PC-9 (cell line): ENCODE measurements around the gene SLC7A8. TPM values are rescaled to one million over a fixed set of nuclear protein-coding genes. Genes with fewer than 3 reads are reported as not detected.

Source experiments
- BruUV-seq: library from RNA; stranded (reverse); fragments of 400-500 nt; replicated peaks from 2 replicates; lab custom pipeline; 2021; lab: Mats Ljungman, UMichigan
- CTCF ChIA-PET: fragments of 300-600 bp; sonication (Branson Sonifier 250); formaldehyde crosslinking; loops from one replicate; lab custom pipeline; 2022; ENCODE audit warnings: antibody characterized with exemption; lab: Charles Lee
- POLR2A ChIA-PET: fragments of 300-600 bp; sonication (Branson Sonifier 250); formaldehyde crosslinking; loops from one replicate; lab custom pipeline; 2022; ENCODE audit warnings: antibody characterized with exemption; ENCODE audit not compliant: unreplicated experiment; lab: Charles Lee
- DNase-seq, 2 experiments: peaks; one replicate each; pipeline versions ENCODE4 v3.0.0 to v3.0.0-alpha.2; 2015 to 2022; ENCODE audit warnings: mixed read lengths in 1 of 2
- H2AFZ ChIP-seq: fragments of 200-600 bp; sonication (generic); 2 replicates; pipeline ENCODE4 v1.8.1; 2017; ENCODE audit warnings: antibody characterized with exemption
- H3F3A ChIP-seq: fragments of 200-600 bp; sonication (generic); 2 replicates; pipeline ENCODE4 v1.8.1; 2017; ENCODE audit warnings: antibody characterized with exemption, mild to moderate bottlenecking, low read depth; ENCODE audit not compliant: insufficient read depth
- H3K27ac ChIP-seq: fragments of 200-600 bp; sonication (generic); 2 replicates; pipeline ENCODE4 v1.6.1; 2016; ENCODE audit warnings: mixed run types
- H3K27me3 ChIP-seq: fragments of 200-600 bp; sonication (generic); 2 replicates; pipeline ENCODE4 v1.6.1; 2016; ENCODE audit warnings: low read depth, mixed run types; ENCODE audit not compliant: insufficient read depth
- H3K36me3 ChIP-seq: fragments of 200-600 bp; sonication (generic); 2 replicates; pipeline ENCODE4 v1.6.1; 2016; ENCODE audit warnings: low read depth, mixed run types
- H3K4me1 ChIP-seq: fragments of 200-600 bp; sonication (generic); replicated peaks from 2 replicates; pipeline ENCODE4 v1.6.1; 2016; ENCODE audit warnings: mixed run types; ENCODE audit not compliant: insufficient read depth
- H3K4me2 ChIP-seq: fragments of 200-600 bp; sonication (generic); 2 replicates; pipeline ENCODE4 v1.6.1; 2017; ENCODE audit warnings: mixed run types
- H3K4me3 ChIP-seq: fragments of 200-600 bp; sonication (generic); 2 replicates; pipeline ENCODE4 v1.6.1; 2016; ENCODE audit warnings: mixed run types
- H3K79me2 ChIP-seq: fragments of 200-600 bp; sonication (generic); 2 replicates; pipeline ENCODE4 v1.6.1; 2017; ENCODE audit warnings: low read depth, mixed run types
- H3K9me2 ChIP-seq: fragments of 200-600 bp; sonication (generic); 2 replicates; pipeline ENCODE4 v1.8.1; 2017; ENCODE audit warnings: mild to moderate bottlenecking; ENCODE audit not compliant: insufficient read depth
- H3K9me3 ChIP-seq: fragments of 200-600 bp; sonication (generic); 2 replicates; pipeline ENCODE4 v1.8.1; 2016; ENCODE audit warnings: low read depth; ENCODE audit not compliant: insufficient read depth
- H4K20me1 ChIP-seq: fragments of 200-600 bp; sonication (generic); 2 replicates; pipeline ENCODE4 v1.8.1; 2017; ENCODE audit not compliant: insufficient read depth
- EZH2 ChIP-seq: fragments of 200-600 bp; sonication (generic); IDR thresholded peaks from 2 replicates; pipeline ENCODE4 v1.8.0; 2017; ENCODE audit warnings: antibody characterized with exemption, low read depth
- intact Hi-C: fragments of 100-400 bp; cut with micrococcal nuclease; formaldehyde crosslinking; loops from one replicate; pipeline ENCODE4 v1.10.0; 2022; ENCODE audit not compliant: unreplicated experiment
- total RNA-seq: library from RNA; stranded (reverse); gene quantifications from 2 replicates; pipeline ENCODE4 v1.2.3, GENCODE V29; 2021
- TF ChIP-seq, protein P1 (sequence below): fragments of 200-600 bp; sonication (generic); conservative IDR thresholded peaks from 2 replicates; pipeline ENCODE4 v1.6.1; 2017; ENCODE audit warnings: mixed run types, antibody characterized with exemption, mild to moderate bottlenecking, moderate library complexity

SLC7A8 gene
- total RNA-seq, 1 experiment from 2014 or later, result 3.6 TPM

DNA sequence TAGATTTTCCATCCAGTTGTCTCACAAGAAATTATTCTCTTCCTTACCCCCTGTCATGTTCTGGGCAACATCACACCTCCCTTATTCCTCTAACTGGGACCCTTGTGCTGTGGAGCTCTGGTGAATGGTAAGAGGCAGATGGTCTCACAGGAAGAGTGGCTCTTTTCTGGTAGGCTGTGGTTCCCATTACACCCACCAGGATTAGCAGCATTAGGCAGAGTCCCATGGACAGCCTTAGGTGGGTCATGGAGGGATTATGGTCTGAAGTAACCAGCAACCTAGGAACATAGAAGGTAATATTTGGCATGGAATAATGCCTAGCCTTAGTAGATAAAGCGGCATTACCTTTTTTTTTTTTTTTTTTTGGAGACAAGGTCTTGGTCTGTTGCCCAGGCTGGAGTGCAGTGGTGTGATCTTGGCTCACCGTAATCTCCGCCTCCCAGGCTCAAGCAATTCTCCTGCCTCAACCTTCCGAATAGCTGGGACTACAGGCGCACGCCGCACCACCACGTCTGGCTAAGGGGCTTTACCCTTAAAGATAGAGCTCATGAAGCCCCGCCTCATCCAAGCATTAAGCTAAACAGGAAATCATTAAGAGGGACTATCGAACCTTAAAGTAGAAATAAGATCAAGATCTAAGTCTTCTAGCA, 84.1 kb downstream of the SLC7A8 start:
- Histone ChIP-seq H3K9me2 (no peaks in the 10 kb centered on the region), H3K27me3 (no peaks in the 10 kb centered on the region), H3K4me2 (no peak overlapping the region), H3K4me3 (no peak overlapping the region), H3K36me3 (peaks cover 22% of the 10 kb centered on the region; the same call in 1 of the 2 replicates), H3F3A (peaks cover 8% of the 10 kb centered on the region), H3K27ac (no peak overlapping the region), H3K9me3 (no peaks in the 10 kb centered on the region), H2AFZ (no peak overlapping the region), H3K79me2 (peaks cover 40% of the 10 kb centered on the region), H3K4me1 (peaks cover 12% of the 10 kb centered on the region; the same call in 1 of the 2 replicates), H4K20me1 (peaks cover under 1% of the 10 kb centered on the region)
- DNase-seq, result no peak
- intact Hi-C loops, result no loop called here
- BruUV-seq, result no TSS peak
- POLR2A ChIA-PET, result no interaction called here
- no peak for TF ChIP-seq EZH2
- TF ChIP-seq, protein P1, sequence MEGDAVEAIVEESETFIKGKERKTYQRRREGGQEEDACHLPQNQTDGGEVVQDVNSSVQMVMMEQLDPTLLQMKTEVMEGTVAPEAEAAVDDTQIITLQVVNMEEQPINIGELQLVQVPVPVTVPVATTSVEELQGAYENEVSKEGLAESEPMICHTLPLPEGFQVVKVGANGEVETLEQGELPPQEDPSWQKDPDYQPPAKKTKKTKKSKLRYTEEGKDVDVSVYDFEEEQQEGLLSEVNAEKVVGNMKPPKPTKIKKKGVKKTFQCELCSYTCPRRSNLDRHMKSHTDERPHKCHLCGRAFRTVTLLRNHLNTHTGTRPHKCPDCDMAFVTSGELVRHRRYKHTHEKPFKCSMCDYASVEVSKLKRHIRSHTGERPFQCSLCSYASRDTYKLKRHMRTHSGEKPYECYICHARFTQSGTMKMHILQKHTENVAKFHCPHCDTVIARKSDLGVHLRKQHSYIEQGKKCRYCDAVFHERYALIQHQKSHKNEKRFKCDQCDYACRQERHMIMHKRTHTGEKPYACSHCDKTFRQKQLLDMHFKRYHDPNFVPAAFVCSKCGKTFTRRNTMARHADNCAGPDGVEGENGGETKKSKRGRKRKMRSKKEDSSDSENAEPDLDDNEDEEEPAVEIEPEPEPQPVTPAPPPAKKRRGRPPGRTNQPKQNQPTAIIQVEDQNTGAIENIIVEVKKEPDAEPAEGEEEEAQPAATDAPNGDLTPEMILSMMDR, result no peak
- CTCF ChIA-PET, result no interaction called here

GRCh38 chr14:23097786-23098185, 85.7 kb downstream of the SLC7A8 start:
- H3K4me3 ChIP-seq, result no peak overlapping the region
- H3K27me3 ChIP-seq, result no peaks in the 10 kb centered on the region
- H3K36me3 ChIP-seq, result peaks cover 28% of the 10 kb centered on the region; the same call in 1 of the 2 replicates
- peaks cover 12% of the 10 kb centered on the region for H4K20me1 ChIP-seq
- peaks cover 56% of the 10 kb centered on the region for H3K79me2 ChIP-seq
- BruUV-seq, result no TSS peak
- no peaks in the 10 kb centered on the region for H3K9me2 ChIP-seq
- DNase-seq, result no peak
- H2AFZ ChIP-seq, result no peak overlapping the region
- intact Hi-C loops, result no loop called here
- peaks cover 8% of the 10 kb centered on the region for H3F3A ChIP-seq
- TF ChIP-seq EZH2, result no peak
- TF ChIP-seq, protein P1, result no peak
- ChIA-PET CTCF (no interaction called here), POLR2A (no interaction called here)
- H3K4me2 ChIP-seq, result no peak overlapping the region
- H3K9me3 ChIP-seq, result no peaks in the 10 kb centered on the region
- H3K4me1 ChIP-seq, result peaks cover 24% of the 10 kb centered on the region
- no peak overlapping the region for H3K27ac ChIP-seq

GRCh38 chr14:23095196-23096108, 88.0 kb downstream of the SLC7A8 start, which contains the start of gene C14orf119:
C14orf119 (plus strand) TSS chr14:23095505; CDS start chr14:23097659, 2,154 bp downstream.
- peaks cover 25% of the 10 kb centered on the region for H3K4me1 ChIP-seq
- no peaks in the 10 kb centered on the region for H3K27me3 ChIP-seq
- POLR2A ChIA-PET, result interaction anchor here (0.6 to 1.2 kb wide), 19 partner anchors 13 to 674 kb away, joined by 3 to 11 read pairs (median 4); partner anchors contain the start of genes AJUBA and PRMT5
- TSS peak; percentile 70 for BruUV-seq
- H2AFZ ChIP-seq, result peak within 1 kb of the TSS; percentile 82
- peak within 1 kb of the TSS; percentile 89 for H3K27ac ChIP-seq
- no peaks in the 10 kb centered on the region for H3K9me2 ChIP-seq
- CTCF ChIA-PET, result interaction anchor here (0.6 to 2.0 kb wide), 10 partner anchors 13 to 349 kb away, joined by 3 to 16 read pairs (median 6); no protein-coding TSS in a partner anchor
- TF ChIP-seq EZH2, result no peak
- TF ChIP-seq, protein P1, result no peak
- peak; percentile 96 for DNase-seq
- peaks cover 8% of the 10 kb centered on the region for H3F3A ChIP-seq
- H3K9me3 ChIP-seq, result no peaks in the 10 kb centered on the region
- intact Hi-C loops, result loop anchor here (2.0 kb wide), 1 partner anchor 17 kb away; no protein-coding TSS in a partner anchor
- peaks cover 78% of the 10 kb centered on the region for H3K79me2 ChIP-seq
- H3K4me3 ChIP-seq, result peak within 1 kb of the TSS; percentile 98
- H3K36me3 ChIP-seq, result peaks cover 44% of the 10 kb centered on the region; the same call in 1 of the 2 replicates
- H4K20me1 ChIP-seq, result peaks cover 12% of the 10 kb centered on the region
- peak within 1 kb of the TSS; percentile 98 for H3K4me2 ChIP-seq
